ENCODE measurements around the gene RWDD3. TPM values are rescaled to one million over a fixed set of nuclear protein-coding genes. Genes with fewer than 3 reads are reported as not detected.

RWDD3 gene
- total and polyA plus RNA-seq, 3 donors from 2014 or later = 10.0 to 11.8 (median 11.2) TPM

DNA sequence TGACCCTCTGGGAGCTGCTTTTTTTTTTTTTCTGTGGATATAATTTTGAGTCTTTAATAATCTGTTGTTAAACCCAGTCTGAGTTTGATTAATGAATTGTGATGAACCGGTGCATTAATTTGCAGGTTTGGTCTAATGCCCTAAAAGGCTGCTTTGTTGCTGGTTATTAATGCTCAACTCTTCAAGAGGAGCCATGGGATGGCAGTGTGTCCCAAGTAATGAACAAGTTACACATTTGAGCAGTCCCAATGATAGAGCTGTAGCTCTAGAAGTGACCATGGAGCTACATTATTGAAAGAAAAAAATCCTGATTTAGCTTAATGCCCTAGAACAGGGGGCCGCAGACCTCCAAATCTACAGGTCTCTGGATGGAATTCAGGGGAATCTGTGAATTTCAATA, 53.1 kb downstream of the RWDD3 start:
- intact Hi-C loops (cut with DNase I; ENCODE audit: low total_unique reads) = no loop called here
- Histone ChIP-seq H3K27me3 (no peaks in the 10 kb centered on the region), H3K4me3 (no peak overlapping the region)

GRCh38 chr1:95287825-95288224, 53.8 kb downstream of the RWDD3 start:
- no peaks in the 10 kb centered on the region for H3K27me3 ChIP-seq
- TF ChIP-seq, protein P1, sequence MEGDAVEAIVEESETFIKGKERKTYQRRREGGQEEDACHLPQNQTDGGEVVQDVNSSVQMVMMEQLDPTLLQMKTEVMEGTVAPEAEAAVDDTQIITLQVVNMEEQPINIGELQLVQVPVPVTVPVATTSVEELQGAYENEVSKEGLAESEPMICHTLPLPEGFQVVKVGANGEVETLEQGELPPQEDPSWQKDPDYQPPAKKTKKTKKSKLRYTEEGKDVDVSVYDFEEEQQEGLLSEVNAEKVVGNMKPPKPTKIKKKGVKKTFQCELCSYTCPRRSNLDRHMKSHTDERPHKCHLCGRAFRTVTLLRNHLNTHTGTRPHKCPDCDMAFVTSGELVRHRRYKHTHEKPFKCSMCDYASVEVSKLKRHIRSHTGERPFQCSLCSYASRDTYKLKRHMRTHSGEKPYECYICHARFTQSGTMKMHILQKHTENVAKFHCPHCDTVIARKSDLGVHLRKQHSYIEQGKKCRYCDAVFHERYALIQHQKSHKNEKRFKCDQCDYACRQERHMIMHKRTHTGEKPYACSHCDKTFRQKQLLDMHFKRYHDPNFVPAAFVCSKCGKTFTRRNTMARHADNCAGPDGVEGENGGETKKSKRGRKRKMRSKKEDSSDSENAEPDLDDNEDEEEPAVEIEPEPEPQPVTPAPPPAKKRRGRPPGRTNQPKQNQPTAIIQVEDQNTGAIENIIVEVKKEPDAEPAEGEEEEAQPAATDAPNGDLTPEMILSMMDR (IDR thresholded peaks at IDR 0.05) = no peak
- no peak for TF ChIP-seq POLR2A (IDR thresholded peaks at IDR 0.05)
- no peaks in the 10 kb centered on the region for H3K9me3 ChIP-seq
- DNase-seq = no peak
- intact Hi-C loops (cut with DNase I; ENCODE audit: low total_unique reads) = no loop called here
- 90 to 94% methylated on average over 2 of the region's 2 CpGs for WGBS, 2 donors
- H3K4me1 ChIP-seq = no peaks in the 10 kb centered on the region
- no peak overlapping the region for H3K27ac ChIP-seq
- H3K36me3 ChIP-seq (ENCODE audit: low read depth, missing control alignments) = no peaks in the 10 kb centered on the region
- H3K4me3 ChIP-seq = no peak overlapping the region

More for the DNA sequence above, 53.1 kb downstream of the RWDD3 start:
- no peak for DNase-seq
- Histone ChIP-seq H3K27ac (no peak overlapping the region), H3K36me3 (ENCODE audit: low read depth, missing control alignments) (no peaks in the 10 kb centered on the region), H3K4me1 (no peaks in the 10 kb centered on the region), H3K9me3 (no peaks in the 10 kb centered on the region)
- no peak for TF ChIP-seq POLR2A (IDR thresholded peaks at IDR 0.05)
- TF ChIP-seq, protein P1 (IDR thresholded peaks at IDR 0.05) = no peak
- WGBS, 2 donors = 68 to 86% methylated on average over 2 of the region's 2 CpGs

Other genes starting within 250 kb of the RWDD3 start
- gene ALG14, start 161.3 kb upstream of the RWDD3 start, total RNA-seq = 1 to 10 TPM; 3.3 to 5.3 TPM
- 24.1 TPM for gene ALG14, start 161.3 kb upstream of the RWDD3 start, polyA plus RNA-seq (ENCODE audit: insufficient read depth, low read depth, low replicate concordance)
- gene TLCD4, start 116.9 kb upstream of the RWDD3 start, total RNA-seq = 10 to 100 TPM in 1 of 2 donors, 1 to 10 TPM in 1; 7.2 to 25.2 TPM
- gene TLCD4, start 116.9 kb upstream of the RWDD3 start, polyA plus RNA-seq (ENCODE audit: insufficient read depth, low read depth, low replicate concordance) = 8.3 TPM